Left lung (tissue), 10 donors: ENCODE results near the gene SLC2A10. TPM values are rescaled to one million over a fixed set of nuclear protein-coding genes. Genes with fewer than 3 reads are reported as not detected.

Experiments used
- ATAC-seq: fragments of 200-7000 bp; cut with Tn5 transposase; one replicate; pipeline ENCODE4 v1.9.1; 2020; ENCODE audit warnings: moderate library complexity
- DNase-seq, 4 donors: peaks; one replicate each; pipeline ENCODE4 v3.0.0-alpha.2; 2013 to 2020
- H3K27ac ChIP-seq, 2 donors: fragments of 200-600 bp; sonication (generic) in 1 of 2; one replicate each; pipeline versions ENCODE4 v1.5.0 to v1.8.0; 2020 to 2021
- H3K27me3 ChIP-seq, 2 donors: fragments of 200-600 bp; sonication (generic) in 1 of 2; one replicate each; pipeline versions ENCODE4 v1.5.0 to v1.8.0; 2020 to 2021
- H3K36me3 ChIP-seq, 2 donors: fragments of 200-600 bp; sonication (generic) in 1 of 2; one replicate each; pipeline versions ENCODE4 v1.5.0 to v1.8.0; 2020 to 2021
- H3K4me1 ChIP-seq, 2 donors: fragments of 200-600 bp; one replicate each; pipeline ENCODE4 v1.8.0; 2021
- H3K4me3 ChIP-seq, 2 donors: fragments of 200-600 bp; sonication (generic) in 1 of 2; one replicate each; pipeline versions ENCODE4 v1.5.0 to v1.8.0; 2020 to 2021; ENCODE audit warnings: mild to moderate bottlenecking in 1 of 2
- H3K9me3 ChIP-seq, 2 donors: fragments of 200-600 bp; sonication (generic) in 1 of 2; one replicate each; pipeline versions ENCODE4 v1.5.0 to v1.8.0; 2020 to 2021
- CTCF ChIP-seq, 2 donors: fragments of 200-600 bp; sonication (generic) in 1 of 2; IDR thresholded peaks; one replicate each; pipeline versions ENCODE4 v1.5.0 to v1.8.0; 2021; ENCODE audit warnings: antibody characterized with exemption in 2 of 2
- intact Hi-C, 2 donors: fragments of 100-400 bp; cut with DNase I; formaldehyde crosslinking; loops; one replicate each; pipeline versions ENCODE4 v1.11.2 to v1.14.2; 2022
- polyA plus RNA-seq, 6 donors: library from polyadenylated mRNA; unstranded; fragments of 120-200 nt; gene quantifications; one replicate each; pipeline ENCODE4 v1.2.1, GENCODE V29; 2013; ENCODE audit not compliant: insufficient read length in 6 of 6
- total RNA-seq, 2 donors: library from RNA; stranded (reverse); fragmentation: NEBNext Ultra II Directional; extraction: Animal tissue kit (Norgen Biotek cat#: 25700); gene quantifications; one replicate each; pipeline ENCODE4 v1.2.1, GENCODE V29; 2021
- donor health status: DM: no; HTN: yes; CAD: no.
- donor health status: DM: no; HTN: no; CAD: no.

SLC2A10 gene
- total and polyA plus RNA-seq, 8 donors: 12.9 to 26.1 (median 21.0) TPM

DNA sequence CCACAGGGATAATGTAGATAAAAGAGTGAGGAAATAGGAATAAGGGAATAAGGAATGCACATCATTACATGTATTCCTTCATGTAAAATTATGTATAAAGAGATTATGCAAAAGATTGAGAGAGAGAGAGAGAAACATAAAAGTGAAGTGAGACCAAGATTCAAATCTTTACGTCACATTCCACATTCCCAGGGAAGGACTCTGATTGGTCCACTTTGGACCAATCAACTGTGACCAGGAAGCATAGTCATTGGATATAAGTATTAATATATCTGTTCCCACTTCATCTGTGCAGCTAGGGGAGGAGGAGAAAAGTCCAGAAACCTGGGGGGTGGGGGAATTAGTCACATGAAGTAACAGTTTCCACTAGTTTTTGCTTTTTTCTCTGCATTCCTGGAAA is 66.4 kb downstream of the SLC2A10 start:
- H3K4me3 ChIP-seq: no peak overlapping the region
- no peaks in the 10 kb centered on the region for H3K4me1 ChIP-seq
- DNase-seq: no peak
- H3K27me3 ChIP-seq: peaks cover 0 to 53% of the 10 kb centered on the region in 2 donors
- no peaks in the 10 kb centered on the region for H3K36me3 ChIP-seq
- no peak for ATAC-seq
- no peak for TF ChIP-seq CTCF (IDR thresholded peaks at IDR 0.05)
- intact Hi-C loops: no loop called here
- no peaks in the 10 kb centered on the region for H3K9me3 ChIP-seq
- H3K27ac ChIP-seq: no peak overlapping the region

DNA sequence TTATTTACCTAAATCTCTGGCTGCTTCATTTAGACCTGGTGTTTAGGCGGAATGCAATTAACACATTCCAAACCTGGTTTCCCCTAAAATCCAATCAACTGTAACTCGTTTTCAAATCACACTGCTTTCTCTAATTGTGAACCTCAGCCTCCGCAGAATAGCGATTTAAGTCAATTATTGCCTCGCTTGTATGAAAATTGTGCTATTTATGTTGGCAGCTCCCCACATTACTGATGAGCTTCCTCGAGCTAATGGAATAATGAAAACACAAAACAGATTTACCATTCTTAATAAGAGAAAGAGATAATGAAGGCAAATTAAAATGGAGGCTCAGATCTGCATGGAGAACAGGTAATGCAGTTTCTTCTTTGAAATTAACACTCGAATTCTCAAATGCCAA is 67.9 kb downstream of the SLC2A10 start:
- H3K4me3 ChIP-seq: no peak overlapping the region
- H3K36me3 ChIP-seq: no peaks in the 10 kb centered on the region
- ATAC-seq: no peak
- H3K27me3 ChIP-seq: peaks cover 0 to 46% of the 10 kb centered on the region in 2 donors
- intact Hi-C loops: no loop called here
- no peaks in the 10 kb centered on the region for H3K9me3 ChIP-seq
- DNase-seq: no peak
- H3K4me1 ChIP-seq: no peaks in the 10 kb centered on the region
- no peak overlapping the region for H3K27ac ChIP-seq
- TF ChIP-seq CTCF (IDR thresholded peaks at IDR 0.05): no peak

- Histone ChIP-seq H3K27ac (no peak overlapping the region), H3K4me3 (no peak overlapping the region), H3K27me3 (peaks cover 0 to 32% of the 10 kb centered on the region in 2 donors), H3K36me3 (no peaks in the 10 kb centered on the region), H3K4me1 (no peaks in the 10 kb centered on the region), H3K9me3 (no peaks in the 10 kb centered on the region)
- ATAC-seq (no peak), DNase-seq (no peak)
- TF ChIP-seq CTCF (IDR thresholded peaks at IDR 0.05): no peak
- intact Hi-C loops: no loop called here
Measured at GRCh38 chr20:46779831-46780230, 70.4 kb downstream of the SLC2A10 start.

- ATAC-seq: no peak
- TF ChIP-seq CTCF (IDR thresholded peaks at IDR 0.05): no peak
Measured at GRCh38 chr20:46784436-46785127, 75.1 kb downstream of the SLC2A10 start.

More at GRCh38 chr20:46784436-46785127, 75.1 kb downstream of the SLC2A10 start:
- Histone ChIP-seq H3K27ac (no peak overlapping the region), H3K27me3 (peaks cover 0 to 47% of the 10 kb centered on the region in 2 donors), H3K36me3 (no peaks in the 10 kb centered on the region), H3K4me1 (no peaks in the 10 kb centered on the region), H3K9me3 (no peaks in the 10 kb centered on the region), H3K4me3 (no peak overlapping the region)
- intact Hi-C loops: no loop called here
- no peak for DNase-seq

Other genes starting within 250 kb of the SLC2A10 start
- gene ZNF334, start 196.1 kb upstream of the SLC2A10 start, total RNA-seq: 1 to 10 TPM; 4.3 to 6.2 TPM
- gene ZNF334, start 196.1 kb upstream of the SLC2A10 start, polyA plus RNA-seq: 10 to 100 TPM; 35.6 to 48.0 (median 42.1) TPM
- not detected for gene OCSTAMP, start 159.0 kb upstream of the SLC2A10 start, total RNA-seq
- not detected for gene OCSTAMP, start 159.0 kb upstream of the SLC2A10 start, polyA plus RNA-seq
- gene SLC13A3, start 58.2 kb upstream of the SLC2A10 start, total RNA-seq: 1 to 10 TPM; 2.4 to 2.9 TPM
- gene SLC13A3, start 58.2 kb upstream of the SLC2A10 start, polyA plus RNA-seq: 10 to 100 TPM in 3 of 6 donors, 1 to 10 TPM in 3; 6.1 to 10.4 (median 9.7) TPM
- gene TP53RK, start 20.2 kb upstream of the SLC2A10 start, total RNA-seq: 10 to 100 TPM in 1 of 2 donors, 1 to 10 TPM in 1; 9.6 to 11.6 TPM
- gene TP53RK, start 20.2 kb upstream of the SLC2A10 start, polyA plus RNA-seq: 10 to 100 TPM; 12.4 to 19.9 (median 14.8) TPM
- 1 to 10 TPM in 1 of 2 donors, under 1 TPM in 1; 0.82 to 1.9 TPM for gene EYA2, start 185.2 kb downstream of the SLC2A10 start, total RNA-seq
- gene EYA2, start 185.2 kb downstream of the SLC2A10 start, polyA plus RNA-seq: 1 to 10 TPM in 4 of 6 donors, under 1 TPM in 2; 0.77 to 2.3 (median 1.2) TPM